ENCODE data around the gene MICU1. TPM values are rescaled to one million over a fixed set of nuclear protein-coding genes. Genes with fewer than 3 reads are reported as not detected.
A peak's percentile ranks its signal among the peaks of the same experiment; 100 is the strongest.

Gene MICU1
- total and polyA plus RNA-seq, 2 of the 13 experiments (the other 11 are each of a cell fraction or from before 2014, with no cell fraction given): 32.5 to 56.1 TPM

DNA sequence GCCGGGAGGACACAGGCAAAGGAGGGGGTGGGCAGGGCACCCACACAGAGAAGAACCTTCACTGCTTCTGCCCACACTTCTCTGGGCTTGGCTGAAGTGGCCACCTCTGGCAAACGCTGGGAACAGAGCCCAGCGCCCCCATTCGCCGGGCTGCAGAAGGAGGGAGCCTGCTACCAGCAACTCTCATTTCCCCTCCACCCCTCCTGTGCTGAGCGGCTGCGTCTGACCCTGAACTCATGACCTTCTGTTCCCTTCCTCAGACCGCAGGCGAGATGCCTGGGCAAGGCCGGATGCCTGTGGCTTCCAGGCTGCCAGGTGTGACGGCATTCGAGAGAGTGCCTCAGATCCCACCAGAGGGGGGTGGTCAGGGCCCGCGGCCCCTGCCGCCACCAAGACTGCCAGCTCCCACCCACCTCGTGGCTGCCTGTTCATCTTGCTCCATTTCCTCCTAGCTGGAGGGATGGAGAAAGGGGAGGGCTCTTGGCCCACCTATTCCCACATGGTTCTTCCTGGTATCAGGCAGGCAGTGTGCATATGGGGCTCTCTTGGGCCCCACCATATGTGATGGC is 291.0 kb downstream of the MICU1 start (continued):
- TF ChIP-seq, protein P1, sequence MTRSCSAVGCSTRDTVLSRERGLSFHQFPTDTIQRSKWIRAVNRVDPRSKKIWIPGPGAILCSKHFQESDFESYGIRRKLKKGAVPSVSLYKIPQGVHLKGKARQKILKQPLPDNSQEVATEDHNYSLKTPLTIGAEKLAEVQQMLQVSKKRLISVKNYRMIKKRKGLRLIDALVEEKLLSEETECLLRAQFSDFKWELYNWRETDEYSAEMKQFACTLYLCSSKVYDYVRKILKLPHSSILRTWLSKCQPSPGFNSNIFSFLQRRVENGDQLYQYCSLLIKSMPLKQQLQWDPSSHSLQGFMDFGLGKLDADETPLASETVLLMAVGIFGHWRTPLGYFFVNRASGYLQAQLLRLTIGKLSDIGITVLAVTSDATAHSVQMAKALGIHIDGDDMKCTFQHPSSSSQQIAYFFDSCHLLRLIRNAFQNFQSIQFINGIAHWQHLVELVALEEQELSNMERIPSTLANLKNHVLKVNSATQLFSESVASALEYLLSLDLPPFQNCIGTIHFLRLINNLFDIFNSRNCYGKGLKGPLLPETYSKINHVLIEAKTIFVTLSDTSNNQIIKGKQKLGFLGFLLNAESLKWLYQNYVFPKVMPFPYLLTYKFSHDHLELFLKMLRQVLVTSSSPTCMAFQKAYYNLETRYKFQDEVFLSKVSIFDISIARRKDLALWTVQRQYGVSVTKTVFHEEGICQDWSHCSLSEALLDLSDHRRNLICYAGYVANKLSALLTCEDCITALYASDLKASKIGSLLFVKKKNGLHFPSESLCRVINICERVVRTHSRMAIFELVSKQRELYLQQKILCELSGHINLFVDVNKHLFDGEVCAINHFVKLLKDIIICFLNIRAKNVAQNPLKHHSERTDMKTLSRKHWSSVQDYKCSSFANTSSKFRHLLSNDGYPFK (CRISPR knock-in tag; IDR thresholded peaks at IDR 0.05; ENCODE audit: borderline replicate concordance): peak; percentile 59; the same call in 1 of the 2 replicates
- TF ChIP-seq, protein P2, sequence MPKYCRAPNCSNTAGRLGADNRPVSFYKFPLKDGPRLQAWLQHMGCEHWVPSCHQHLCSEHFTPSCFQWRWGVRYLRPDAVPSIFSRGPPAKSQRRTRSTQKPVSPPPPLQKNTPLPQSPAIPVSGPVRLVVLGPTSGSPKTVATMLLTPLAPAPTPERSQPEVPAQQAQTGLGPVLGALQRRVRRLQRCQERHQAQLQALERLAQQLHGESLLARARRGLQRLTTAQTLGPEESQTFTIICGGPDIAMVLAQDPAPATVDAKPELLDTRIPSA (CRISPR knock-in tag; IDR thresholded peaks at IDR 0.05; ENCODE audit: borderline replicate concordance): no peak
- TF ChIP-seq PHF21A (CRISPR knock-in tag; IDR thresholded peaks at IDR 0.05) (peak; percentile 85), JARID2 (CRISPR knock-in tag; IDR thresholded peaks at IDR 0.05; ENCODE audit: insufficient replicate concordance) (no peak), ZNF709 (CRISPR knock-in tag; IDR thresholded peaks at IDR 0.05) (no peak), ATF1 (CRISPR knock-in tag; IDR thresholded peaks at IDR 0.05) (no peak), TAF15 (IDR thresholded peaks at IDR 0.05; ENCODE audit: low read depth, low read length, poor library complexity, severe bottlenecking) (peak; percentile 41), ZNF326 (CRISPR knock-in tag; IDR thresholded peaks at IDR 0.05; ENCODE audit: borderline replicate concordance) (no peak), RXRB (CRISPR knock-in tag; IDR thresholded peaks at IDR 0.05; ENCODE audit: borderline replicate concordance) (peak; percentile 91), ONECUT2 (CRISPR knock-in tag; IDR thresholded peaks at IDR 0.05) (no peak), ZNF510 (CRISPR knock-in tag; IDR thresholded peaks at IDR 0.05; ENCODE audit: low read depth) (no peak), ZNF678 (CRISPR knock-in tag; IDR thresholded peaks at IDR 0.05) (no peak)
- TF ChIP-seq, protein P3, sequence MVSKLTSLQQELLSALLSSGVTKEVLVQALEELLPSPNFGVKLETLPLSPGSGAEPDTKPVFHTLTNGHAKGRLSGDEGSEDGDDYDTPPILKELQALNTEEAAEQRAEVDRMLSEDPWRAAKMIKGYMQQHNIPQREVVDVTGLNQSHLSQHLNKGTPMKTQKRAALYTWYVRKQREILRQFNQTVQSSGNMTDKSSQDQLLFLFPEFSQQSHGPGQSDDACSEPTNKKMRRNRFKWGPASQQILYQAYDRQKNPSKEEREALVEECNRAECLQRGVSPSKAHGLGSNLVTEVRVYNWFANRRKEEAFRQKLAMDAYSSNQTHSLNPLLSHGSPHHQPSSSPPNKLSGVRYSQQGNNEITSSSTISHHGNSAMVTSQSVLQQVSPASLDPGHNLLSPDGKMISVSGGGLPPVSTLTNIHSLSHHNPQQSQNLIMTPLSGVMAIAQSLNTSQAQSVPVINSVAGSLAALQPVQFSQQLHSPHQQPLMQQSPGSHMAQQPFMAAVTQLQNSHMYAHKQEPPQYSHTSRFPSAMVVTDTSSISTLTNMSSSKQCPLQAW (CRISPR knock-in tag; IDR thresholded peaks at IDR 0.05): 0 out of 2 replicates have a peak, but pooled peaks have one; percentile 70
- TF ChIP-seq, protein P4, sequence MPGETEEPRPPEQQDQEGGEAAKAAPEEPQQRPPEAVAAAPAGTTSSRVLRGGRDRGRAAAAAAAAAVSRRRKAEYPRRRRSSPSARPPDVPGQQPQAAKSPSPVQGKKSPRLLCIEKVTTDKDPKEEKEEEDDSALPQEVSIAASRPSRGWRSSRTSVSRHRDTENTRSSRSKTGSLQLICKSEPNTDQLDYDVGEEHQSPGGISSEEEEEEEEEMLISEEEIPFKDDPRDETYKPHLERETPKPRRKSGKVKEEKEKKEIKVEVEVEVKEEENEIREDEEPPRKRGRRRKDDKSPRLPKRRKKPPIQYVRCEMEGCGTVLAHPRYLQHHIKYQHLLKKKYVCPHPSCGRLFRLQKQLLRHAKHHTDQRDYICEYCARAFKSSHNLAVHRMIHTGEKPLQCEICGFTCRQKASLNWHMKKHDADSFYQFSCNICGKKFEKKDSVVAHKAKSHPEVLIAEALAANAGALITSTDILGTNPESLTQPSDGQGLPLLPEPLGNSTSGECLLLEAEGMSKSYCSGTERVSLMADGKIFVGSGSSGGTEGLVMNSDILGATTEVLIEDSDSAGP (CRISPR knock-in tag; IDR thresholded peaks at IDR 0.05; ENCODE audit: borderline replicate concordance): peak; percentile 85
- TF ChIP-seq, protein P5, sequence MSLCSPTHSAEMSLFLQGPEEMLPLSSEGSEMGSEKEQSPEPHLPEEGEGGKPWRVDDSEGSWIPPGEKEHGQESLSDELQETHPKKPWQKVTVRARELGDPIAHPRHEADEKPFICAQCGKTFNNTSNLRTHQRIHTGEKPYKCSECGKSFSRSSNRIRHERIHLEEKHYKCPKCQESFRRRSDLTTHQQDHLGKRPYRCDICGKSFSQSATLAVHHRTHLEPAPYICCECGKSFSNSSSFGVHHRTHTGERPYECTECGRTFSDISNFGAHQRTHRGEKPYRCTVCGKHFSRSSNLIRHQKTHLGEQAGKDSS (CRISPR knock-in tag; IDR thresholded peaks at IDR 0.05; ENCODE audit: borderline replicate concordance, low read depth): peak; percentile 28; the same call in 1 of the 2 replicates
- TF ChIP-seq, protein P6, sequence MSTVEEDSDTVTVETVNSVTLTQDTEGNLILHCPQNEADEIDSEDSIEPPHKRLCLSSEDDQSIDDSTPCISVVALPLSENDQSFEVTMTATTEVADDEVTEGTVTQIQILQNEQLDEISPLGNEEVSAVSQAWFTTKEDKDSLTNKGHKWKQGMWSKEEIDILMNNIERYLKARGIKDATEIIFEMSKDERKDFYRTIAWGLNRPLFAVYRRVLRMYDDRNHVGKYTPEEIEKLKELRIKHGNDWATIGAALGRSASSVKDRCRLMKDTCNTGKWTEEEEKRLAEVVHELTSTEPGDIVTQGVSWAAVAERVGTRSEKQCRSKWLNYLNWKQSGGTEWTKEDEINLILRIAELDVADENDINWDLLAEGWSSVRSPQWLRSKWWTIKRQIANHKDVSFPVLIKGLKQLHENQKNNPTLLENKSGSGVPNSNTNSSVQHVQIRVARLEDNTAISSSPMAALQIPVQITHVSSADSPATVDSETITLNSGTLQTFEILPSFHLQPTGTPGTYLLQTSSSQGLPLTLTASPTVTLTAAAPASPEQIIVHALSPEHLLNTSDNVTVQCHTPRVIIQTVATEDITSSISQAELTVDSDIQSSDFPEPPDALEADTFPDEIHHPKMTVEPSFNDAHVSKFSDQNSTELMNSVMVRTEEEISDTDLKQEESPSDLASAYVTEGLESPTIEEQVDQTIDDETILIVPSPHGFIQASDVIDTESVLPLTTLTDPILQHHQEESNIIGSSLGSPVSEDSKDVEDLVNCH (CRISPR knock-in tag; IDR thresholded peaks at IDR 0.05): no peak

All from HepG2 (cell line).